ENCODE measurements around the gene STIL.
"Not testable (repeated sequence)": the region's sequence is repeated elsewhere in the genome, so short reads cannot be mapped to it uniquely, and the experiment has no call there.

STIL gene

DNA sequence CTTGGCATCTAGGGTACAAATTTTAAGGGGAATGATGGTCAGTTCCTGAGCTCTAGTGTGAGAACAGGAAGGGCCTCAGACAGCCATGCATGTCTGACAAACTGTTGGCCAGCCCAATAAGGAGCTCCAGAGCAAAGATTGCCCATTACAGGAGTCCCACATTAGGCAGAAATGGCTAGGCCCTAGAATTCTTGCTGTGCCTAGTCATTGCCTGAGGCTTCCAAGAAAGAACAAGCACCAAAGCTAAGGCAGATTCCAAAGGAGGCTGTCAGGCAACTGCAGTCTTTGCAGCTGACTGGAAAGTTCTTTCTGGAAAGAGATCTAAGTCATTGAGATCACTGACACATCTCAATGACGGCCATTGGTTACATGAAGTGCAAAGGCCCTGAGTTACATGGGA lies 3.9 kb upstream of the STIL start:
- no peak for DNase-seq

DNA sequence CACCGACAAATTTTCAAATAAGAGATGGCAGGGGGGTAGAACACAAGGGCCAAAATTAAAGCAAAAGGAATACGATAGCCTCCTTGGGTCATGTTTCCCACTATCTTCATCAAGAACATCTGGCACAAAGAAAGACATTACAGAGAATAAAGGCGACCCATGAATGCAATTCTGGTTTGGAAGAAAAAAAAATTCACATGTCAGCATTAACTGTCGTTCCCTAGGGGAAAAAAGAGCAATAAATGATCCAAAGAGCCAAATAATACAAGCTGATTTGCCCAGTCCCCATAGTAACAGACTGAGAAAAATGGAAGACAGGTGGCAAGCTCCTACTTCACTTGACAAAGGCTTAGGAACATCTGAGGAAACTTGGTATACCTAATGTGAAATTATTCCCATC lies 4.5 kb downstream of the STIL start:
- DNase-seq, result no peak

DNA sequence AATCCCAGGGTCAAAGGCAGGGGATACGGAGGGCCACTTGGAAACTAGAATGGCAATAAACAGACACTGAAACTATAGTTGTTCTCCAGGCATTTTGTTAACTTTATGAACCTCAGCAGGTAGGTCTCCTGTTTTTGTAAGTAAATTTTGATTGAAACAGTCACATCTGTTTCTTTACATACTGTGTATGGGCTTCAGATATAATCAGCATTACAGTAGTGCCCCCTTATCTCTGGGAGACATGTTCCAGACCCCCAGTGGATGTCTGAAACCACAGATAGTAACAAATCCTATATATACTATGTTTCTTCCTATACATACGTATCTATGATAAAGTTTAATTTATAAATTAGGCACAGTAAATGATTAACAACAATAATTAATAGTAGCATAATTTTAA lies 11.5 kb downstream of the STIL start:
- no peak for DNase-seq

DNA sequence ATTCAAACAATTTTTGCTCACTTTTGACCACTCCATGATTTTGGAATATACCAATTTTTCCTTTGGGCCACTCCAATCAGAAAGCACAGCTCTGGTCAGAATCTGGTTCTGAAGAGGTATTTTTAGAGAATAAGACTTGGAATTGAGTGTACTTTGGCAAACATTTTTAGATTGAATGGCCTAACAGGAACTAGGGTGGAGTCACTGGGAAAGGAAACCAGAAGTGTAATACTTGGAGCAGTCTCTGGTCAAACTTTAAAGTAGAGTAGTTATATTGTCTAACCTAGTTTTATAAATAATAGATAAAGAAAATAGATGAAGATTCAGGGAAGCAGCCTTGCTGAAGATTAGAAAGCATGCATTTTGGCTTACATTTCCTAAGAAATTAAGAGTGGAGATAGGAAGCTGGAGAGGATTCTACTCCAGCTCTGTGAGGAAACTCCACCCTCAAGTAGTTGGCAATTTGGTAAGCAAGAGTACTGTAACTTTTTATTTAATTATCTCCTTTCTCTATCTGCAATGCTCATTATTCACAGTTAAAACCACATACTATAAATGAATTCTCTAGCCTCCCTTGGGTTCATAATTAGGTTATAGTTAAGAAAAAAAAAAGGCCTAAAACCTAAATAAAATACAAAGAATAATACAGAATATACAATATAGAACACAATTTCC lies 15.8 kb downstream of the STIL start:
- no peak for DNase-seq

DNA sequence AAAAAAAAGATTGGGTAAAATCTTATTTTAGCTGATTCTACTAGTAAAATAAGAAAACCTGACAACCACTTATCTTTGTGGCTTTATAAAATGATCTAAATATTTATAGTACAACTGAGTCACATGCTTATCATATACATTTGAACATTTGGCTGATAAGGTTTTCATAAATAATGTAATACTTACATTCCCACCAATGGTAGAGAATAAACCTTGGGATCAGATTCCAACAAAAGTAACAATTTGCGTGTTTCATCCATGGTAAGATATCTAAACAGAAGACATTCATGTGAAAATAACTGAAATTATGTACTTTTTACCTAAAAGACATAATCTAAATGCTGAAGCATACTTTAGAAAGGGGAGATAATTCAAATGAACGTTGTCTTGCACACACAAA lies 18.4 kb downstream of the STIL start:
- no peak for DNase-seq

DNA sequence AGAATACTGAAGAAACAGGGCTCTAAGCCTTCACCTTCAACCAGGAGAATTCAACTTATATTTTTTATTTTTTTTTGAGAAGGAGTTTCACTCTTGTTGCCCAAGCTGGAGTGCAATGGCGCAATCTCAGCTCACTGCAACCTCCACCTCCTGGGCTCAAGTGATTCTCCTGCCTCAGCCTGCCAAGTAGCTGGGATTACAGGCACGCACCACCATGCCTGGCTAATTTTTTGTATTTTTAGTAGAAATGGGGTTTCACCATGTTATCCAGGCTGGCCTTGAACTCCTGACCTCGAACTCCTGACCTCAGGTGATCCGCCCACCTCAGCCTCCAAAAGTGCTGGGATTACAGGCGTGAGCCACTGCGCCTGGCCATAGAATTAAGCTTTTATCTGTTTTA lies 19.1 kb downstream of the STIL start:
- not testable (repeated sequence) for DNase-seq

DNA sequence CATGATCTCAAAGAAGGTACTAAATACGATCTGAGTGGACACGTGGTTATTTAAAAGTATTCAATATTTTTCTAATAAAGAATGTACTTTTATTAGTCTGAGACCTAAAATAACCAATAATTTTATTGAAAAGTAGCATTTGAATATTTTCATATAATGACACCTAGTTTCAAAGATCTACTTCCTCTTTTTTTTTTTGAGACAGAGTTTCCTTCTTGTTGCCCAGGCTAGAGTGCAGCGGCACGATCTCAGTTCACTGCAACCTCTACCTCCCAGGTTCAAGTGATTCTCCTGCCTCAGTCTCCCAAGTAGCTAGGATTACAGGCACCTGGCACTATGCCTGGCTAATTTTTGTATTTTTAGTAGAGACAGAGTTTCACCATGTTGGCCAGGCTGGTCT lies 25.8 kb downstream of the STIL start:
- DNase-seq, result not testable (repeated sequence)

DNA sequence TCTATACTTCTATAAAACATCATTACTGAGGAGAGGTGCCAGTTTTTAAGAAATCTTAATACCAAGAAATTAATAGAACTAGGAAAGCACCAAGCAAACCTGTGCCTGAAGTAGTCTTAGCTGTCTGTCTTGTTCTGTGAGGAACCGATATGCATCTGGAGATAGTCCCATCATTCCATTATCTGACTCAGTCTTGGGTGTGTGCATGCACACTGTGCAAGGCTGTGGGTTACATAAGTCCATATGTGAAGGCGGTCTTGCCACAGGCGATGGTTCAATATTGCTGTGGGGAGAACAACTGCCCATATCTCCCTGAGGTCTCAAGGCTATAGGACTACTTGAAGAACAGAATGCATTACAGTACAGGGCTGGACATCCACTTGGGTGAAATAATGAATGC lies 33.8 kb downstream of the STIL start:
- DNase-seq, result no peak

DNA sequence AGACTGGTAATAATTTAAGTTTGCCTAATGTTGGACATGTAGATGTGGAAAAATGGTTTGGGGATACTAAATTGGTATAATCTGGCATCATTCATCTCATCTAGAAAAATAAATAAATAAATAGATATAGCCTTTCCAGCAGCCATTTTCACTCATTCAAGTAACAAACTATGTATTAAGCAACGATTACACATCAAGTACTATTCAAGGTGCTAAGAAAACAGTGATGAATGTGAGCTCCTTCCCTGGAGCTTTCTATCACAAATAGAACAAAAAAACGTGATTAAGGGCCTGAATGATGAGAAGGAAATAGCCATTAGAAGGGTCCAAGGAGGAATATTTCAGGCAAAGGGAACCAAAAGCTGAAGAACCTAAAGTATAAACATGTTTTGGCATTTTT lies 37.1 kb downstream of the STIL start:
- DNase-seq, result no peak

DNA sequence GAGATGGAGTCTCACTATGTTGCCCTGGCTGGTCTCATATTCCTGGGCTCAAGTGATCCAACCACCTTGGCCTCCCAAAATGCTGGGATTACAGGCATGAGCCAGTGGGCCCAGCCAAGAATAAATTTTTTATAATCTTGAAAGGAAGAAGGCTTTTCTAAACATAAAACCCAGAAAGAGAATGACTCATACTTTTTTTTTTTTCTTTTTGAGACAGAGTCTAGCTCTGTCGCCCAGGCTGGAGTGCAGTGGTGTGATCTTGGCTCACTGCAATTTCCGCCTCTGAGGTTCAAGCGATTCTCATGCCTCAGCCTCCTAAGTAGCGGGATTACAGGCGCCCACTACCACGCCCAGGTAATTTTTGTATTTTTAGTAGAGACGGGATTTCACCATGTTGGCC lies 38.1 kb downstream of the STIL start:
- DNase-seq, result not testable (repeated sequence)

DNA sequence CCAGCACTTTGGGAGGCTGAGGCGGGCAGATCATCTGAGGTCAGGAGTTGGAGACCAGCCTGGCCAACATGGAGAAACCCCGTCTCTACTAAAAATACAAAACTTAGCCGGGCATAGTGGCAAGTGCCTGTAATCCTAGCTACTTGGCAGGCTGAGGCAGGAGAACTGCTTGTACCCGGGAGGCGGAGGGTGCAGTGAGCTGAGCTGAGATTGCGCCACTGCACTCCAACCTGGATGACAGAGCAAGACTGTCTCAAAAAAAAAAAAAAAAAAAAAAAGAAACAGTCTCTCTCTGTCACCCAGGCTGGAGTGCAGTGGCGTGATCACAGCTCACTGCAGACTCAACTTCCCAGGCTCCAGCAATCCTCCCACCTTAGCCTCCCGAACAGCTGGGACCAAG lies 48.4 kb downstream of the STIL start:
- DNase-seq, result not testable (repeated sequence)

DNA sequence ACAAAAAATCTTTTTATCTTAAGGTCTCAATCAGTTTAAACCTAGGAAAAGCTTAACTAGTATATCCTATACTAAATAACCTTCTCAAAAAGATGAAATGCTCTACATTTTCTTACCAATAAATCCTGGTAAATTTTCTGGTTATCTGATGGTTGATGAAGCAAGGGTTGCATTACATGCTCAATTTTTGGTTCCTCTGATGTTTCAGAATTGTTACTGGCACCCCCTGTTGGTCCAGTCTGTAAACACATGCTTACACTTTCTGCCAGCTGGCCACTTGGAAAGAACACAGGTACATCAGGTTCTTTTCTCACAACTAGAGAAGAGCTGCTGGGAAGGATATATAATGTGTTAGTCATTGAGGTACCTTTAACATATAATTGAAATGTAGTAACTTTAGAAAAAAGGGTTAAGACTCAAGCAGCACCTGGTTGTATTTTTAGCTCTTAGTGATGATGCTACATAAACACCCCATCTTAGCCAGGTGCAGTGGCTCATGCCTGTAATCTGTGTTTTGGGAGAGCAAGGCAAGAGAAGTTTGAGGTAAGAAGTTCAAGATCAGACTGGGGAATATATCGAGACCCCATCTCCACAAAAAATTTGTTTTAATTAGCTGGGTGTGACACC lies 51.0 kb downstream of the STIL start:
- DNase-seq, result peak; percentile 13

DNA sequence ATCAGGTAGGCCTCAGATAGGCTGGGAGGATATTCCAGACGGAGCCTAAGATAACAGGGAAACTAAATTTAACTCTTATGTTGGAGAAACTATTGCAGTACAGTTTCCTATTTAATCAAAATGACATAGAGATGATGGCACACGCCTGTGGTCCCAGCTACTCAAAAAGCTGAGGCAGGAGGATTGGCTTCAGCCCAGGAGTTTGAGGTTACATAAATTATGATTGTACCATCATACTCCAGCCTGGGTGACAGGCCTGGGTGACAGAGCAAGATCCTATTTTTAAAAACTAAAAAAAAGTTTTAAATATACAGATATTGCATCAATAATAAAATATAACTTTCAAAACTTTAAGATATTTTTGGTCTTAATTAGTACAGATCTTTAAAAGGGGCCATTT lies 56.7 kb downstream of the STIL start:
- DNase-seq, result no peak

DNA sequence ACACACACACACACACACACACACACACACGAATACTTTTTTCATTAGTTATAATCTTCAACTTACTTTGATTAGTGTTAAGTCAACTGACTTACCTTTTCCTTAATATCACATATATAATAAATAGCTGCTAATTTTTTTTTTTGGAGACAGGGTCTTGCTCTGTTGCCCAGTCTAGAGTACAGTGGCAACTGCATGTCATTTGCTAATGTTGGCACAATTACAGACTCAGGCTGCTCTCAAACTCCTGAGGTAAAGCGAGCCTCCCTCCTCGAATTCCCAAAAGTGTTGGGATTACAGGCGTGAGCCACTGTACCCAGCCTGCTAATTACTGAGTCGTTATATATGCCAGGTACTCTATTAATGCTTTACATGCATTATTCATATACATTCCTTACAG lies 61.2 kb downstream of the STIL start:
- DNase-seq, result no peak

DNA sequence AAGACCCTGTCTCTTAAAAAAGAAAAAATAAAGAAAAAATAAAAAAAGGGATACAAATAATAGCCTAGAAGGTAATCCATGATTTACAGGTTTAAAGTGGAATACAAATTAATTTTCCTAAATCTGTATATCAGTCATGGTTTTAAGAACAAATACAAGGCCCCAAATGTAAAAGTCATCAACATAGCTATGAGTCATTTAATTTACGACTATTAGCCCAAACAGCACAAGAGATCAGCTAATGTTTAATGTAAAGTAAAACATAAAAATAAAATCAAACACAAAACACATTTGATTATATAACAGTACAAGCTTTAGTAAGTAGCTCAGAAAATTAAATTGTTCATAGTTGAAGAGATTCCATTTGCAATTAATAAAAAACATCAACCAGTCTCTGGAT lies 61.6 kb downstream of the STIL start:
- no peak for DNase-seq

DNA sequence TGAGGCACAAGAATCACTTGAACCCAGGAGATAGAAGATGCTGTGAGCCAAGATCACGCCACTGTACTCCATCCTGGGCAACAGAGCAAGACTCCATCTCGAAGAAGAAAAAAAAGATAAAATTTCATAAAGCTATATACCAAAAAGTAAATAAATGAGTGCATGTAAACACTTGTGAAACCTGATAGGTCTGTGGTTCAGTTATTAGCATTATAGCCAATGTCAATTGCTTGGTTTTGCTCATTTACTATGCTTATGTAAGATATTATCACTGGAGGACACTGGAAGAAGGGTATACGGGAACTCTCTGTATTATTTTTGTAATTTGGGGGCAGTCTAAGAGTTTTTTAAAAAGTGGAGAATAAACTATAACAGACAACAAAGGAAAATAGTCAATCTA lies 64.2 kb downstream of the STIL start:
- DNase-seq, result no peak

DNA sequence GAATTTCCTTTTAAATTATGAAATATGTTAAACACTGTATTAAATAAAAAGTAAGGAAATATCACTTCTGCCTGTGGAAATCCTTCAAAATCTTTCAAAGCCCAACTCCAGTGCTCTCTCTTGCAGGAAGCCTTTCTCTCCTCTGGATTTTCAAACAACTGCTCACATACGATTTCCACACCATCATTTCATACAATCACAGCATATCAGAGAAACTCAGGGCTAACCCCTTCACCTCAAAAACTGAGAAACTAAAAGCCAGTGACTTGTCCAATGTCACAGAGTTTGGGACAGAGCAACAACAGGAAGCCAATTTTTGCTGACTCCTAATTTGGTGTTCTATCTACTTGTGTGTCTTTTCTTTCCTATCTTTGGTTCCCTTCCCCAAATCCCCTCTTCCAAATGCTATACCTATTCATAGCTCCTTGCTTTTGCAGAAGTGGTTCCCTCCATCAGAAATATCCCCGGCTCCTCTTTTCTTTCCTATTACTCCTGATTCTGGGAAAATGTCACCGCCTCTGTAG lies 69.5 kb downstream of the STIL start:
- DNase-seq, result no peak

DNA sequence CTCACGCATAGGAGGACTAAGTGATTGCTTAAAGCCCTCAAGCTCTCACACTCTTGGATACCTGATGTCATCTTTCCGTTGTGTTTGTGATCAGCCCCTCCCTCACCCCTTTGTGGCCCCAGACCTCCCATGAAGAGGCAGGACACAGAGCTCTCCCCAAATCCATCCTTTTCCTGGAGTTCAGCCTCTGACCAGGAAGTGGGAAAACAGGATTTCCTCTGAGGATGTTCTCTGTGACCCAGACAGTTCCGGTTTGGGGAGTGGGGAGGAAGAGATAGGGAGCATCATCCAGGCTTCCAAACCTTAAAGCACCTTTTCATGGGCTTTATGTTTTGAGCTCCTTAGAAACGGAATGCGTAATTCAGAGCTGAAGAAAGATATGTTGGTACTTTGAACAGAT lies 70.0 kb downstream of the STIL start:
- DNase-seq, result no peak

DNA sequence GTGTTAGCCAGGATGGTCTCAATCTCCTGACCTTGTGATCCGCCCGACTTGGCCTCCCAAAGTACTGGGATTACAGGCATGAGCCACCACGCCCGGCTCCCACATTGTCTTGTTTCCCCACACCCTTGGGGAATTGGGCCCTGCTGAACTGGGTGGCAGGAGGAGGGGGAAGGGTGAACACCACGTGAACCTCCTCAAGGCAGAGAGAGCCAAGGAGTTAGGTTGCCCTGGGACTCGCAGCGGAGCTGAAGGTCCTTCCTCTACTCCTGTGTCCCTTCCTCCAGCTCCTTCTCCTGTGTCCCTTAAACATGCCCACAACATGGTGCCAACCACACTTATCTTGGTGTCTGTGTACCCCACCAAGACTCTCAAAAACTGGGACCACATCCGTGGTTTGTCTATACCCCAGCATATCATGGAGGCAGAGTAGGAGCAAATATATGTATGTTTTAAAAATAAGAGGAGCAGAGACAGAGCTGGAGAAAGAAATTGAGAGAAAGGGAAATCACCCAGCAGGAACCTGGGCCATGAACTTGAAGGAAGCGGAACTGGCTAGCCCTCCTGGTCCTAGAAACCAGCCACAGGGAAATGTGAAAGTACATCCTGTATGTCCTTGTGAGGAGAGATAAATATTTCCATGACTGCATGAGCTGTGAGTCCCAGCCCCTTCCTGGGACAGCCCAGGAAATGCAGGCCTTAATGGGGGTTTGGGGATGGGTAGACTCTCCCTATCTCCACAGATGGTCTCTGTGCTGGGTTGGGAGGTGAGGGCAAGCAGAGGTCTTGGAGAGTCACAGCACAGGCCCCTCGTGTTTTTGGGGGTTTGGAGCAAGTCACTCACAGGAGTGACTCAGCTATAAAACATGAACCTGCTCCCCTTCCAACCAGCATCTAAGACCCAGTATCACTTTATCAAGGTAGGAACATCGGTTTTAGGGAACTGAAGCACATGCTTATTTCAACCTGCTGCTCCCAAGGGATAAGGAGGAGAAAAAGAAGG lies 72.5 kb downstream of the STIL start:
- no peak for DNase-seq

DNA sequence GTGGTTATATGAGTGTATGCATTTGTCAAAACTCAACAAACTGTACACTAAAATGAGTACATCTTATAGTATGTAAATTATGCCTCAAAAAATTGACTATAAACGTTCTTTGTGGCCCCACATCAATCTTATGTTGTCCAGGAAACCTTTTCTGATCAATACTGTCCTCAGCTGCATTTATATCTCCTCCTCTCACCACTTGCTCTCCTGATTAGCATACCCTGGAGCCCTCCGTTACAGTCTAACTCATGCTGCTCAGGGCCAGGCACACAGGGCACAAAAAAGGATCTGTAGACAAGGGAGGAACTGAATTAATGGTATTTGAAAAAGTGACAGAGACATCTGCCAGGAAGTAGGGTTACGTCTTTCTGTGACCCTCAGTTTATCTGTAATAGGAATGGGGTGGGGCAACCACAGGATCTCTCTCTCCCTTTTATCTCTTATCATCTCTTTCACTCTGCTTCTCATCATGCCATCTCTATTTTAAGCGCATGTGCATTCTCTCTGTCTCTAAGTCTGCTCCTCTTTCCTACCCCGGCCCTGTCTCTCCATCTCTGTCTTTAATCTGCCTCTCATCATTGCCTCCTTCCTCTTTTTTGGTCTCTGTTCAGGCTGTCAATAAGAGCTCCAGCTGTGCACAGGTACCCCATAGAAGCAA lies 74.9 kb downstream of the STIL start:
- DNase-seq, result no peak

DNA sequence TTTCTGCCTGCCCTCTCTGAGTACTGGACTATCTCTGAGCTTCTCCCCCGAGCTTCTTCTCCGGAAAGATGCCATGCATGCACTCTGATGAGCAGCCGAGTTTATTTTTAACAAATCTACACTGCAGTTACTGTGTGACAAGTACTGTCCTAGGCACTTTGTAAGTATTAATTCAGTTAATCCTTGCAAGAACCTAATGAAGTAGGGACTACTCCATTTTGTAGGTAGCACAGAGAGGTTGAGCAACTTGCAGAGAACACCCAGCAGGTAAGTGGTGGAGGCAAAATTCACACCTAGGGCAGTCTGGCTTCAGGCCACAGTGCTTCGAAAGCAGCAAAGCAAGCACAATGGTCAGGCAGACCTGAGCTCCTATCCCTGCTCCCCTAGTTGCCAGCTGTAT lies 78.1 kb downstream of the STIL start:
- DNase-seq, result no peak

DNA sequence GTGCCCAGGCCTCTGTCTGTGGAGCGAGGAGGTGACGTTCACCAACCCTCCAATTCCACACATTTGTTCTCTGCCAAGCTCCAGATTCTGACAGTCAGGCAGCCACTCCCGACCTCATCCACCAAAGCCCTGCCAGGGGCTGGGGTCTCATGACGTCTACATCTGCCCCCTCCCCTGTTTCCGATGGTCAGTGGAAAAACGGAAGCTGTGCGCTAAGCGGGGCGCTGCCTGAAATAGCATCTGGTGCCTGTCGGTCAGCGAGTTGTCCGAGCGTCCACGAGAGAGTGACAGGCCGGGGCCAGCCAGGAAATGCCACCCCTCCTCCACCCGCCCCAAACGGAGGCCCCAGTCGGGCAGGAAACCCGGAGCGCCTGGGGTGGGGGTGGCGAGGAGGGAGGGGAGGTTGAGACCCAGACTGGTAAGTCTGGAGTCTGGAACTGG lies 78.7 kb downstream of the STIL start:
- no peak for DNase-seq

DNA sequence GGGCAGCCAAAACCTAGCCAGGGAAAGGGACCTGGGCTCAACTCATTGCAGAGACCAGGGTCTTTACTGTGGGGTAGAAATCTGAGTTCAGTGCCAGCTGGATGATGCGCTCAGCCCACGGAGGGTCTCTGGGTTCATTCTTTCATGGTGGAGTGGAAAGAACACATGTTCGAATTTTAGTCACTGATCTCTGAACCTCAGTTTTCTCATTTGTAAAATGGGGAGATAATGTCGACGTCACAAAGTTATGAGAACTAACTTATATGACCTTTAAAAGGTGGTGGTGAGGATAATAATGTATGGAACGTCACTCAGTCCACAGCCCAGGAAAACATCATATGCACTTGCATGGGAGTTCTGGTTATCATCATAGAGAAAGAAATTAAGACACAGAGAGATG lies 80.8 kb downstream of the STIL start:
- DNase-seq, result no peak

Measured in stimulated activated CD4-positive, alpha-beta T cell treated with anti-CD3 and anti-CD28 coated beads, Interleukin-1b, Interleukin-23, amount 100 ng/mL, for 48 hours (primary cell).